HG03097 (cell line): Measurements from ENCODE around the gene ST7.
"Not testable (repeated sequence)": the region's sequence is repeated elsewhere in the genome, so short reads cannot be mapped to it uniquely, and the experiment has no call there.

ENCODE experiments used
- ATAC-seq: cut with Tn5 transposase; IDR thresholded peaks from one replicate; pipeline ENCODE4 v1.9.1; 2021; ENCODE audit not compliant: unreplicated experiment, low FRiP score

The ST7 gene

GRCh38 chr7:116949941-116950801 is 3.1 kb upstream of the ST7 start:
- ATAC-seq, result no peak

GRCh38 chr7:116950889-116951351 is 2.4 kb upstream of the ST7 start:
- ATAC-seq, result no peak

- ATAC-seq, result no peak
Observed at GRCh38 chr7:116951366-116952292, 1.7 kb upstream of the ST7 start.

- ATAC-seq, result peak; percentile 16
Observed at GRCh38 chr7:116952635-116953371, 498 bp upstream of the ST7 start.

- ATAC-seq, result peak; percentile 19
Observed at GRCh38 chr7:116953906-116954838, 871 bp downstream of the ST7 start.

- ATAC-seq, result no peak
Observed at GRCh38 chr7:116955340-116955739, 2.0 kb downstream of the ST7 start.

GRCh38 chr7:116955801-116956476 is 2.6 kb downstream of the ST7 start:
- ATAC-seq, result peak; percentile 62

- ATAC-seq, result no peak
Observed at GRCh38 chr7:116956477-116956804, 3.1 kb downstream of the ST7 start.

GRCh38 chr7:116957874-116958273 is 4.6 kb downstream of the ST7 start:
- peak; percentile 36 for ATAC-seq

- not testable (repeated sequence) for ATAC-seq
Observed at GRCh38 chr7:116961966-116962673, 8.8 kb downstream of the ST7 start.

GRCh38 chr7:116963234-116963633 is 9.9 kb downstream of the ST7 start:
- ATAC-seq, result no peak

- no peak for ATAC-seq
Observed at GRCh38 chr7:116966601-116967000, 13.3 kb downstream of the ST7 start.

- ATAC-seq, result no peak
Observed at GRCh38 chr7:116967254-116967922, 14.1 kb downstream of the ST7 start.

- no peak for ATAC-seq
Observed at GRCh38 chr7:116967983-116968382, 14.7 kb downstream of the ST7 start.

- ATAC-seq, result no peak
Observed at GRCh38 chr7:116968631-116969030, 15.3 kb downstream of the ST7 start.

GRCh38 chr7:116969371-116969902 is 16.1 kb downstream of the ST7 start:
- ATAC-seq, result no peak

- no peak for ATAC-seq
Observed at GRCh38 chr7:116970238-116970910, 17.1 kb downstream of the ST7 start.
